ENCODE measurements around the gene UCK1. TPM values are rescaled to one million over a fixed set of nuclear protein-coding genes. Genes with fewer than 3 reads are reported as not detected.

The UCK1 gene
- polyA plus RNA-seq, 10 donors, result 19.4 to 27.5 (median 22.9) TPM

DNA sequence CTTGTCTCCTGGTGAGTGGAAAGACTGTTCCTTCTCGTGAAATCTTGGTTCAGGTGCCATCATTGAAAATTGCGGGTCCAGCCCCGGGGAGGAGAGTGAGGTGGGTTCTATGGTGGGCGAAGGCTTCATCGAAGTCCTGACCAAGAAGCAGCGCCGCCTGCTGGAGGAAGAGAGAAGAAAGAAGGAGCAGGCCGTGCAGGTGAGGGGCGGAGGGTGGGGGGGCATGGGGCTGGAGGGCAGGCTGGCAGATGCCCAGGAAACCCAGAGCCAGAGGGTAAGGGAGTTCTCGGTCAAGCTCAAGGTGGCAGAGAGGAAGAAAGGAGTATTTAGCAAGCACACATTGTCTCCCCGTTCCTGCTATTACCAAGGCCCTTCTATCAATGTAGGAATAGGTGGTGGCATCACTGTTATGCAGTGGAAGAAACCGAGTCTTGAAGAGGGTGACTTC, 52.6 kb downstream of the UCK1 start:
- DNase-seq, result peak in 2 of 3 donors; percentile 36 to 59

DNA sequence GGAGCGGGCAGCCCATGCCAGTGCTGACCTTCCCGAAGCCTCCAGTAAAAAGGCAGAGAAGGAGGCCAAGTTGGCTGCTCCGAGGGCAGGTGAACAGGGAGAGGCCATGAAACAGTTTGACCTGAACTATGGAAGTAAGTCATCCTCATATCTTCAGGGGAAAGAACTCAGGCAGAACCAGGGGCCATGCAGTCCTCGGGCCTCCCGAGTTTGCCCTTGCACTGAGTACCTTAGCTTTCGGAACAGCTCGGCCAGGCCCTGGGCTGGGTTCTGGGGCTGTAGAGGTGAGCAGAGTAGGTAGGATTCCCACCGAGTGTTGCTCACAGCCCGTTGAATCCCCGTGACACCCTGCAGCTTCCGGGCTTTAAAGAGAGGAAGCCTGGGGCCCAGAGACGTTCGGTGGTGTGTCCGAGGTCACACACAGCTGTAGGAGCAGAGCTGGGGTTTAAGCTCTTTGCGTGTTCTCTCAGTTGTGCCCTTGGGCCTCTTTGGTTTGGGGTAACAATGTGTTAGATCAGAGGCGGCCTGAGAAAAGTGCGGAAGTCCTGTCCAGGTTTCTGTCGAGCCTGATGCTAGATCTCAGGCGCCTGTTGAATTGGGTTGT, 53.1 kb downstream of the UCK1 start:
- no peak for DNase-seq

- DNase-seq, result no peak
Observed at GRCh38 chr9:131477367-131477766, 53.7 kb downstream of the UCK1 start.

GRCh38 chr9:131476777-131477345, 54.2 kb downstream of the UCK1 start:
- DNase-seq, result no peak

DNA sequence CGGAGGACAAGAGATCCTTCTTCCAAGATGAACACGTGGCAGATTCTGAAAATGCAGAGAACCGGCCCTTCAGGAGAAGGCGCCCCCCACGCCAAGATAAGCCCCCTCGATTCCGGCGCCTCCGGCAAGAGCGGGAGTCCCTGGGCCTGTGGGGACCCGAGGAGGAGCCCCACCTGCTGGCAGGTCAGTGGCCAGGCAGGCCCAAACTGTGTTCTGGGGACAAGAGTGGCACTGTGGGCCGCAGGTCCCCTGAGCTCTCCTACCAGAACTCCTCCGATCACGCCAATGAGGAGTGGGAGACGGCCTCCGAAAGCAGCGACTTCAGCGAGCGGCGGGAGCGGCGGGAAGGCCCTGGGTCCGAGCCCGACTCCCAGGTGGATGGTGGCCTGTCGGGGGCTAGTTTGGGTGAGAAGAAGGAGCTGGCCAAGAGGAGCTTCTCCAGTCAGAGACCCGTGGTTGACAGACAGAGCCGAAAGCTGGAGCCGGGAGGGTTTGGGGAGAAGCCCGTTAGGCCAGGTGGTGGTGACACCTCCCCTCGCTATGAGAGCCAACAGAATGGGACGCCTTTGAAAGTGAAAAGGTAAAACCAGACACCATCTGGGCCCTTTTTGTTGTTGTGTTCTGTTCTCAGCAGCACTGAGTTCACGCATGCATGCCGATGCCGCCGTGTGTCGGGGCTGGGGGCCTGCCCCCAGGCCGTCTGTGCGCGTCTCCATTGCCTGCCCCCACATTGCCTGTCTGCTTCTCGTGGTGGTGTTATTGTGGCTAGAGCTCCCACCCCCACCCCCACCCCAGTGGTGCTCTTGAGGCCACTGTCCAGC, 54.9 kb downstream of the UCK1 start:
- DNase-seq, result no peak

- DNase-seq, result no peak
Observed at GRCh38 chr9:131475111-131475955, 55.7 kb downstream of the UCK1 start.

DNA sequence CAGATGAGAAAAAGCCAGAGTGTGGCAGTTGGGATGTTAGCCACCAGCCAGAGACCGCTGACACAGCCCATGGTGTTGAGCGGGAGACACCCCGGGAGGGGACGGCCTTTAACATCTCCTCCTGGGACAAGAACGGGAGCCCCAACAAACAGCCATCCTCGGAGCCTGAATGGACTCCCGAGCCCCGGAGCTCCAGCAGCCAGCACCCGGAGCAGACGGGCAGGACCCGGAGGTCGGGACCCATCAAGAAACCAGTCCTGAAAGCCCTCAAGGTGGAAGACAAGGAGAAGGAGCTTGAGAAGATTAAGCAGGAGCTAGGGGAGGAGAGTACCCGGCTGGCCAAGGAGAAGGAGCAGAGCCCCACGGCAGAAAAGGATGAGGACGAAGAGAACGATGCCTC, 56.4 kb downstream of the UCK1 start:
- no peak for DNase-seq

DNA sequence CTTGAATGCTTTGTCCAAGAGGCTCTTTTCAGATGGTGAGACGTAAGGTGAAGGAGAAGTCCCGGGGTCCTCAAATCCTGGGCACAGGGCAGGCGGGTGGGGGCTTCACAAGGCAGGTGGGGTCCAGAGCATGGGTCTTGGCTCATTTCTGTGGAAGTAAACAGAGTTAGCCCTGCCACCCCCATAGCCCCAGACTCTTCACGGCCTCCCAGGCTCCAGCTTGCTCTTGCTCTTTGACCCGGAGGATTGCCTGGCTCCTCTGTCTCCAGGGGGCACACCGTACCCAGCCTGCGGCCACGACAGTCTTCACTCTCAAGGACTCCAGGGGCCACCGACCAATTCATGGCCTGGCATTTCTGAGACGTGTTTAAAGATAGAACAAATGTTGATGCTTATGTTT, 57.2 kb downstream of the UCK1 start:
- DNase-seq, result no peak

Other genes with a start within 250 kb of the UCK1 start
- 10 to 100 TPM; 20.0 to 33.9 (median 30.0) TPM for gene PLPP7, start 241.5 kb downstream of the UCK1 start, polyA plus RNA-seq (ENCODE audit: insufficient read length in 10 of 10)
- gene PRRC2B, start 137.2 kb downstream of the UCK1 start, polyA plus RNA-seq (ENCODE audit: insufficient read length in 10 of 10), result 100 to 1,000 TPM; 124 to 177 (median 145) TPM
- gene POMT1, start 28.3 kb downstream of the UCK1 start, polyA plus RNA-seq (ENCODE audit: insufficient read length in 10 of 10), result 10 to 100 TPM; 16.5 to 29.7 (median 21.0) TPM
- gene PRRT1B, start 14.3 kb upstream of the UCK1 start, polyA plus RNA-seq (ENCODE audit: insufficient read length in 10 of 10), result under 1 TPM in 1 of 10 donors, not detected in 9; 0.11 TPM
- 10 to 100 TPM; 72.1 to 97.6 (median 81.1) TPM for gene RAPGEF1, start 208.8 kb upstream of the UCK1 start, polyA plus RNA-seq (ENCODE audit: insufficient read length in 10 of 10)

All from muscle of back (tissue), 11 donors.